ENCODE data around the gene SLC34A1.

- TF ChIP-seq EZH2 (IDR thresholded peaks at IDR 0.05; ENCODE audit: low read depth), result no peak
- TF ChIP-seq CTCF (conservative IDR thresholded peaks at IDR 0.05), result no peak
Measured at GRCh38 chr5:177425801-177426565, 41.7 kb downstream of the SLC34A1 start.

Measured in PC-9 (cell line).